PC-3 (cell line): Measurements from ENCODE around the gene GOLGA8R. TPM values are rescaled to one million over a fixed set of nuclear protein-coding genes. Genes with fewer than 3 reads are reported as not detected.
"Not testable (repeated sequence)": the region's sequence is repeated elsewhere in the genome, so short reads cannot be mapped to it uniquely, and the experiment has no call there.

ENCODE experiments used
- ATAC-seq: fragments of 200-7000 bp; cut with Tn5 transposase; 2 replicates; pipeline ENCODE4 v1.9.1; 2020; ENCODE audit warnings: mild to moderate bottlenecking, moderate library complexity
- Bru-seq: library from RNA; stranded (reverse); fragments of 400-500 nt; gene quantifications from one replicate; lab custom pipeline; 2021; lab: Mats Ljungman, UMichigan
- BruChase-seq, 2 experiments: library from RNA; stranded (reverse); fragments of 400-500 nt; gene quantifications; one replicate each; lab custom pipeline; 2021; lab: Mats Ljungman, UMichigan
- BruUV-seq: library from RNA; stranded (reverse); fragments of 400-500 nt; replicated peaks from 2 replicates; lab custom pipeline; 2021; lab: Mats Ljungman, UMichigan
- CTCF ChIA-PET: fragments of 300-600 bp; sonication (Branson Sonifier 250); formaldehyde crosslinking; loops from one replicate; lab custom pipeline; 2022; ENCODE audit warnings: antibody characterized with exemption; lab: Charles Lee
- POLR2A ChIA-PET: fragments of 300-600 bp; sonication (Branson Sonifier 250); formaldehyde crosslinking; loops from one replicate; lab custom pipeline; 2022; ENCODE audit warnings: antibody characterized with exemption; ENCODE audit not compliant: unreplicated experiment; lab: Charles Lee
- DNase-seq: peaks from one replicate; pipeline ENCODE4 v3.0.0-alpha.2; 2015
- H2AFZ ChIP-seq: fragments of 300-600 bp; sonication (generic); 2 replicates; pipeline ENCODE4 v1.6.0; 2016; ENCODE audit warnings: antibody characterized with exemption, low read length
- H3F3A ChIP-seq: fragments of 300-600 bp; sonication (generic); one replicate; pipeline ENCODE4 v1.6.0; 2017; ENCODE audit warnings: antibody characterized with exemption, low read length, control low read depth, mild to moderate bottlenecking; ENCODE audit not compliant: unreplicated experiment
- H3K27ac ChIP-seq: fragments of 300-600 bp; sonication (generic); 2 replicates; pipeline ENCODE4 v1.5.1; 2016; ENCODE audit warnings: mild to moderate bottlenecking, low read length
- H3K27me3 ChIP-seq: fragments of 300-600 bp; sonication (generic); 2 replicates; pipeline ENCODE4 v1.6.1; 2016; ENCODE audit warnings: low read length, mixed read lengths
- H3K36me3 ChIP-seq: fragments of 300-600 bp; sonication (generic); 2 replicates; pipeline ENCODE4 v1.6.1; 2016; ENCODE audit warnings: low read depth, mixed run types, low read length, mixed read lengths
- H3K4me1 ChIP-seq: fragments of 300-600 bp; sonication (generic); 2 replicates; pipeline ENCODE4 v1.5.1; 2016; ENCODE audit warnings: low read length; ENCODE audit not compliant: insufficient read depth
- H3K4me2 ChIP-seq: fragments of 300-600 bp; sonication (generic); 2 replicates; pipeline ENCODE4 v1.6.0; 2016; ENCODE audit warnings: low read length
- H3K4me3 ChIP-seq: fragments of 300-600 bp; sonication (generic); 2 replicates; pipeline ENCODE4 v1.5.1; 2016; ENCODE audit warnings: mild to moderate bottlenecking, low read length, mixed read lengths
- H3K79me2 ChIP-seq: fragments of 300-600 bp; sonication (generic); 2 replicates; pipeline ENCODE4 v1.6.1; 2017; ENCODE audit warnings: low read length, mixed read lengths
- H3K9ac ChIP-seq: fragments of 300-600 bp; sonication (generic); 2 replicates; pipeline ENCODE4 v1.6.0; 2016; ENCODE audit warnings: mild to moderate bottlenecking, low read length
- H3K9me2 ChIP-seq: fragments of 300-600 bp; sonication (generic); replicated peaks from 2 replicates; pipeline ENCODE4 v1.6.1; 2016; ENCODE audit warnings: mixed run types, low read length, mixed read lengths
- H3K9me3 ChIP-seq: fragments of 300-600 bp; sonication (generic); 2 replicates; pipeline ENCODE4 v1.6.1; 2016; ENCODE audit warnings: low read length, mixed read lengths
- H4K20me1 ChIP-seq: fragments of 300-600 bp; sonication (generic); 2 replicates; pipeline ENCODE4 v1.6.1; 2016; ENCODE audit warnings: low read length, mixed read lengths
- intact Hi-C: fragments of 100-400 bp; cut with micrococcal nuclease; formaldehyde crosslinking; loops from 2 replicates; pipeline ENCODE4 v1.9.0; 2023
- long read RNA-seq: library from polyadenylated mRNA; unstranded; transcript quantifications from one replicate; pipeline ENCODE4 v2.0.0, GENCODE V29; 2021; ENCODE audit not compliant: unreplicated experiment
- total RNA-seq: library from RNA; depleted of rRNA; stranded (reverse); fragments of >200 nt; gene quantifications from 2 replicates; pipeline ENCODE4 v1.2.3, GENCODE V29; 2014; rRNA removed

The GOLGA8R gene
- total RNA-seq (0.07 and 0.69 TPM in 2 replicates), Bru-seq, nascent RNA (percentile 38 among the genes with signal in this experiment), BruChase-seq, experiment 1, labeled RNA remaining after a 6-hour chase (percentile 45 among the genes with signal in this experiment), BruChase-seq, experiment 2, labeled RNA remaining after a 2-hour chase (percentile 45 among the genes with signal in this experiment)
- long read RNA-seq, partial matches to known transcripts: 1 of 2 reads
- long read RNA-seq, other reads (novel, unspliced or antisense): 1 of 2 reads

DNA sequence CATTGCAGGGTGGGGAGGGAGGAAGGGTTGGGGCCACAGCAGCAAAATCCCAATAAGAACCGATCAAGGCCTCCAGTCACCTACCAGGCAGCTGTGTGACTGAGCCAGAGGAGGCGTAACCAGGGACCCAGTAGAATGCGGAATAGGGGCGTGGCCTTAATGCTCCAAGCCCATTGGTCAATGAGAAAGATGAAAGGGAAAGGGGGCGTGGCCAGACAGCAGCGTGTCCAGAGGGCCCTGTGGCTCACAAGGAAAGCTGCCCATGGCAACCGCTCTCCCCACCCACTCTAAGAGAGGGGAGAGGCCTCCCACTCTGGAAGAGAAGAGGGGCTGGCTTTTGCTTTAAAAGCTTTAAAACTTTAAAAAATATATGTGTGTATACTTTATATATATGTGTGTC lies at the start of gene GOLGA8R:
Gene GOLGA8R (minus strand): TSS at position 101 of the 400 bp plus-strand sequence. CDS start 98 bp downstream, at position 3.
- H3K79me2 ChIP-seq, H3K4me1 ChIP-seq, H3K27ac ChIP-seq, ATAC-seq, POLR2A ChIA-PET, BruUV-seq, H4K20me1 ChIP-seq, H3K9me2 ChIP-seq, CTCF ChIA-PET, H3K36me3 ChIP-seq, H3K9me3 ChIP-seq, intact Hi-C loops, H2AFZ ChIP-seq, H3K4me3 ChIP-seq, H3K27me3 ChIP-seq, DNase-seq, H3F3A ChIP-seq, H3K4me2 ChIP-seq, H3K9ac ChIP-seq: not testable (repeated sequence)

DNA sequence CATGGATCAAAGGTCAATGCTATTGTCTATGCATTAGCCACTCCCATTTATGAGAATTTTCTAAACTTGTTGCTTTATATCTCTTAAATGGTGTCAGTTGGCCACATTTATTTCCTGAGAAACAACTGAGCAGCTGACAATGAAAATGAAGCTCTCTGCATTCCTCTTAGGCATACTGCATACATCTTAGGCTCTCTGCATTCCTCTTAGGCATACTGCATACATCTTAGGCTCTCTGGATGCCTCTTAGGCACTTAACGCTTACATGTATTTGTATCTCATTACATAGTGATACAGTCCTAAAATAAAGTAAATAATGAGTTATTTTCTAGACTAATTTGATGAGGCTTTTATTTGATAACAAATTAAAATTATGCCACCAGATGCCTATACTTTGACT lies 49.8 kb upstream of the GOLGA8R start:
- H4K20me1 ChIP-seq, H3K4me2 ChIP-seq, H3K9me2 ChIP-seq, H3K36me3 ChIP-seq, H3K9me3 ChIP-seq, H3F3A ChIP-seq, intact Hi-C loops, BruUV-seq, H3K27ac ChIP-seq, POLR2A ChIA-PET, H3K4me1 ChIP-seq, H2AFZ ChIP-seq, ATAC-seq, H3K4me3 ChIP-seq, DNase-seq, H3K27me3 ChIP-seq, H3K9ac ChIP-seq, H3K79me2 ChIP-seq, CTCF ChIA-PET: not testable (repeated sequence)

DNA sequence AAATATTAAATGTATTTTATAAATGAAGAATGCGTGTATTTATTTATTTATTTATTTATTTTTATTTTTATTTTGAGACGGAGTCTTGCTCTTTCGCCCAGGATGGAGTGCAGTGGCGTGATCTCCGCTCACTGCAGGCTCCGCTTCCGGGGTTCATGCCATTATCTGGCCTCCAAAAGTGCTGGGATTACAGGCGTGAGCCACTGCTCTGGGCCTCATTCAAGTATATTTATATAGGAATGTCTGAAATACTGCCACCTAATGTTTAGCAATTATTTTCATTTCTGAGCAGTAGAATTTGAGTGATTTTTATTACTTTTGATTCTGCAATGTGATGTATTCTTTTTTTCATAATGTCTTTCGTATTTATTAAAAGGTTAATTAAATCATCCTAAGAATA lies 48.1 kb upstream of the GOLGA8R start:
- H3K27me3 ChIP-seq, H3K4me3 ChIP-seq, CTCF ChIA-PET, POLR2A ChIA-PET, H3K4me2 ChIP-seq, H3K27ac ChIP-seq, intact Hi-C loops, DNase-seq, H3K36me3 ChIP-seq, H3K9me2 ChIP-seq, BruUV-seq, H3K9me3 ChIP-seq, H4K20me1 ChIP-seq, H3F3A ChIP-seq, H3K9ac ChIP-seq, H2AFZ ChIP-seq, H3K79me2 ChIP-seq, H3K4me1 ChIP-seq: not testable (repeated sequence)
- peak; percentile 77 for ATAC-seq

DNA sequence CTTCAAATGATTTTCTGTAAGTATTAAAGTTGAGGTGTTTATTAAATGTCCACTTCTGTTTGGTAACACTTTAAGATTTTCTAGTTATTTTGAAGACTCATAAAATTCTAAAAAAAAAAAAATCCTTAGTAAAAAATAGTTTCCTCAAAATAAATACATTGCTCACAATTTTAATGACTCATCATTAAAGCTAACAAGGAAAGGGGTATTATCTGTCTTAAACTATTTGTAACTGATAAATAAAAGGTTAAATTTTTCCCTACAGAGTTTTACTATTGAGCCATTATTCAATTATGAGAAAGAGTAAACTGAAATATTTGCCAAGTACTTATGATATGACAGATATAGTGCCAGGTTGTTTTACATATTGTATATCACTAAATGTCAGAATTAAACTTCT lies 38.6 kb upstream of the GOLGA8R start:
- H3K9me2 ChIP-seq, DNase-seq, H4K20me1 ChIP-seq, CTCF ChIA-PET, POLR2A ChIA-PET, H3K27ac ChIP-seq, H3K4me2 ChIP-seq, BruUV-seq, H3F3A ChIP-seq, intact Hi-C loops, H3K9me3 ChIP-seq, H3K27me3 ChIP-seq, H3K4me3 ChIP-seq, H3K36me3 ChIP-seq, H2AFZ ChIP-seq, H3K9ac ChIP-seq, H3K4me1 ChIP-seq, H3K79me2 ChIP-seq: not testable (repeated sequence)
- ATAC-seq: peak; percentile 73

DNA sequence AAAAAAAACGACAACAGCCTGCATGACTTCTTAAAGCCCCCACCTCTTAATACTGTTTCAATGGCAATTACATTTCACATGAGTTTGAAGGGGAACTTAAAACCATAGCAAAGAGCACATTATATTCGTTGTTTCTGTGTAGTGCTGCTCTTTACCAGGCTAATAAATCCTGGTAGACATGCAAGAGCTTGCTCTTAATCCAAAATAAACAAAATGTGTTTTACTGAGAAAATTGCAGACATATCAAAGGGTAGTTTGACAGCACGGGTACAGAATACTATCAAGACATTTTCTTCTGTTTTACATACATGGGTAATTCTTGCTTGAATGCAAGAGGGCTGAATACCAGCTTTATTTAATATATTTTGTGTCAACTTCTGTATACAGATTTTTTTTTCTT lies 24.3 kb upstream of the GOLGA8R start:
- CTCF ChIA-PET, H3K27ac ChIP-seq, BruUV-seq, H3K79me2 ChIP-seq, POLR2A ChIA-PET, H3F3A ChIP-seq, H4K20me1 ChIP-seq, H2AFZ ChIP-seq, H3K9ac ChIP-seq, H3K9me3 ChIP-seq, H3K27me3 ChIP-seq, H3K4me3 ChIP-seq, DNase-seq, H3K4me2 ChIP-seq, H3K36me3 ChIP-seq, H3K4me1 ChIP-seq, intact Hi-C loops, H3K9me2 ChIP-seq: not testable (repeated sequence)
- peak; percentile 46; the same call in 1 of the 2 replicates for ATAC-seq

- H3K4me2 ChIP-seq, intact Hi-C loops, H3K27ac ChIP-seq, H4K20me1 ChIP-seq, H3K9me2 ChIP-seq, DNase-seq, H3F3A ChIP-seq, H3K9ac ChIP-seq, H3K4me3 ChIP-seq, CTCF ChIA-PET, H2AFZ ChIP-seq, BruUV-seq, H3K27me3 ChIP-seq, H3K79me2 ChIP-seq, H3K4me1 ChIP-seq, H3K36me3 ChIP-seq, H3K9me3 ChIP-seq, ATAC-seq, POLR2A ChIA-PET: not testable (repeated sequence)
These were observed 21.8 kb upstream of the GOLGA8R start for GRCh38 chr15:30435878-30436277.

DNA sequence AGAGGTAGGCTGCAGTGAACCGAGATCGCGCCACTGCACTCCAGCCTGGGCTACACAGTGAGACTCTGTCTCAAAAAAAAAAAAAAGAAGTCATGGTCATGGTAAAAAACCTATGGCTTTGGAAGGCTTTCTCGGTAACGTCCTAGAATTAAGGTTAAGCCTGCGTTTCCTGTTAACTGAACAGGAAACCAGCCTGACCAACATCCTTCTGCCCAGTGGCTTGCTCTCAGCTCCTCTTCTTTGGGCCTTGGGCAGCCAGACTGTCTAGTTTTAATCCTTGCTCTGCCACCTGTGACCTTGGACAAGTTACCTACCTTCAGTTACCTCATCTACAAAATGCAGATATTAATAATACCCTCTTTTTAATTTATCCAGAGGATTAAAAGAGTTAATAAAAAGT lies 6.7 kb upstream of the GOLGA8R start:
- H3K4me1 ChIP-seq, POLR2A ChIA-PET, H3F3A ChIP-seq, BruUV-seq, H3K36me3 ChIP-seq, H3K79me2 ChIP-seq, H3K4me2 ChIP-seq, intact Hi-C loops, H4K20me1 ChIP-seq, H2AFZ ChIP-seq, H3K27me3 ChIP-seq, DNase-seq, H3K27ac ChIP-seq, H3K9me3 ChIP-seq, CTCF ChIA-PET, H3K9me2 ChIP-seq, H3K4me3 ChIP-seq, ATAC-seq, H3K9ac ChIP-seq: not testable (repeated sequence)
